HFFc6 (cell line): ENCODE measurements around the gene NCS1. TPM values are rescaled to one million over a fixed set of nuclear protein-coding genes. Genes with fewer than 3 reads are reported as not detected.

Experiments
- DNase-seq: peaks from one replicate; pipeline ENCODE4 v3.0.0-alpha.2; 2018
- H3K27ac Mint-ChIP-seq: 2 replicates; pipeline ENCODE4 v1.8.0; 2020; ENCODE audit warnings: mild to moderate bottlenecking, mixed read lengths
- H3K27me3 Mint-ChIP-seq: 2 replicates; pipeline ENCODE4 v1.8.0; 2021; ENCODE audit warnings: mild to moderate bottlenecking, moderate library complexity, mixed read lengths; ENCODE audit not compliant: insufficient read depth
- H3K36me3 Mint-ChIP-seq: 2 replicates; pipeline ENCODE4 v1.8.0; 2021; ENCODE audit warnings: low read depth, mixed read lengths
- H3K4me1 Mint-ChIP-seq: 2 replicates; pipeline ENCODE4 v1.8.0; 2020; ENCODE audit warnings: low read depth, mixed read lengths
- H3K4me3 Mint-ChIP-seq: 2 replicates; pipeline ENCODE4 v1.8.0; 2020; ENCODE audit warnings: mild to moderate bottlenecking, moderate library complexity, mixed read lengths
- H3K9me3 Mint-ChIP-seq: 2 replicates; pipeline ENCODE4 v1.8.0; 2020; ENCODE audit warnings: mild to moderate bottlenecking, mixed read lengths
- total RNA-seq, 6 experiments: library from RNA; stranded (reverse); fragmentation: NEBNext Ultra II Directional; extraction: Animal tissue kit (Norgen Biotek cat#: 25700); gene quantifications; 2 replicates in 1 of 6; 3 replicates in 5 of 6; pipeline ENCODE4 v1.2.3, GENCODE V29; 2021
- TF ChIP-seq, protein P1 (sequence below): fragments of 200-600 bp; sonication (generic); IDR thresholded peaks from 2 replicates; pipeline ENCODE4 v1.5.0; 2021; ENCODE audit warnings: antibody characterized with exemption, mild to moderate bottlenecking

NCS1 gene
- total RNA-seq, 6 experiments from 2014 or later: 96.5 to 108 (median 104) TPM

DNA sequence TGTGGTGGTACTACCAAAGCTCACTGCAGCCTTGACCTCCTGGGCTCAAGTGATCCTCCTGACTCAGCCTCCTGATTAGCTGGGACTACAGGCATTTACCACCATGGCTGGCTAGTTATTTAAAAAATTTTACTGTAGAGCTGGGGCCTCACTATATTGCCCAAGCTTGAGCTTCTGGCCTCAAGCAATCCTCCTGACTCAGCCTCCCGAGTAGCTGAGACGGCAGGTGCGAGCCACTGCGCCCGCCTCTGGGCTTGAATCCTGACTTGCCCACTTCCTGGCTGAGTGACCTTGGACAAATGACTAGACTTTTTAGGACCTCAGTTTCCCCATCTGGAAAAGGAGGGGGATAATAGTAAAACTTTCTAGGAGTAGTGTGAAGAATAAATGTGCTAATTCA is 32.1 kb downstream of the NCS1 start:
- no peaks in the 10 kb centered on the region for H3K36me3 Mint-ChIP-seq
- no peak for DNase-seq
- no peaks in the 10 kb centered on the region for H3K9me3 Mint-ChIP-seq
- TF ChIP-seq, protein P1, sequence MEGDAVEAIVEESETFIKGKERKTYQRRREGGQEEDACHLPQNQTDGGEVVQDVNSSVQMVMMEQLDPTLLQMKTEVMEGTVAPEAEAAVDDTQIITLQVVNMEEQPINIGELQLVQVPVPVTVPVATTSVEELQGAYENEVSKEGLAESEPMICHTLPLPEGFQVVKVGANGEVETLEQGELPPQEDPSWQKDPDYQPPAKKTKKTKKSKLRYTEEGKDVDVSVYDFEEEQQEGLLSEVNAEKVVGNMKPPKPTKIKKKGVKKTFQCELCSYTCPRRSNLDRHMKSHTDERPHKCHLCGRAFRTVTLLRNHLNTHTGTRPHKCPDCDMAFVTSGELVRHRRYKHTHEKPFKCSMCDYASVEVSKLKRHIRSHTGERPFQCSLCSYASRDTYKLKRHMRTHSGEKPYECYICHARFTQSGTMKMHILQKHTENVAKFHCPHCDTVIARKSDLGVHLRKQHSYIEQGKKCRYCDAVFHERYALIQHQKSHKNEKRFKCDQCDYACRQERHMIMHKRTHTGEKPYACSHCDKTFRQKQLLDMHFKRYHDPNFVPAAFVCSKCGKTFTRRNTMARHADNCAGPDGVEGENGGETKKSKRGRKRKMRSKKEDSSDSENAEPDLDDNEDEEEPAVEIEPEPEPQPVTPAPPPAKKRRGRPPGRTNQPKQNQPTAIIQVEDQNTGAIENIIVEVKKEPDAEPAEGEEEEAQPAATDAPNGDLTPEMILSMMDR: no peak
- no peak overlapping the region for H3K27ac Mint-ChIP-seq
- H3K27me3 Mint-ChIP-seq: peaks cover 4% of the 10 kb centered on the region
- peaks cover 8% of the 10 kb centered on the region for H3K4me1 Mint-ChIP-seq
- no peak overlapping the region for H3K4me3 Mint-ChIP-seq

DNA sequence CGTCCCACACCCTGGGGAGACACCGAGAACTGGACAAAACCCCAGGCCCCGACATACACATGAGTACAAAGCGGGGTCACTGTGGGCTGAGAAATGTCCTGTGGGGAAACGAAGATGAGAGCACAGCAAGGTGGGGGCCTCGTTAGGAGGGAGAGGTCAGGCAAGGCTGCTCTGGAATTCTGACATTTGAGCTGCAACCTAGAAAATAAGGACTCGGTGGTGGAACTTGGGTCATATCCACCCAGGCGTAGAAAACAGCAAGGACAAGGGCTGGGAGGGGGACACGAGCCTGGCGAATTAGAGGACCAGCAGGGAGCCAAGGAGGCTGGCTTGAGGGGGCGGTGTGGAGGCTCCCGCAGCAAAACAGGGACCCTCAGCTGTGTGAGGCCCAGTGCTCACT is 32.8 kb downstream of the NCS1 start:
- no peak overlapping the region for H3K27ac Mint-ChIP-seq
- no peak overlapping the region for H3K4me3 Mint-ChIP-seq
- no peaks in the 10 kb centered on the region for H3K36me3 Mint-ChIP-seq
- DNase-seq: no peak
- H3K27me3 Mint-ChIP-seq: peaks cover 4% of the 10 kb centered on the region
- TF ChIP-seq, protein P1: no peak
- no peaks in the 10 kb centered on the region for H3K9me3 Mint-ChIP-seq
- H3K4me1 Mint-ChIP-seq: peaks cover 2% of the 10 kb centered on the region

DNA sequence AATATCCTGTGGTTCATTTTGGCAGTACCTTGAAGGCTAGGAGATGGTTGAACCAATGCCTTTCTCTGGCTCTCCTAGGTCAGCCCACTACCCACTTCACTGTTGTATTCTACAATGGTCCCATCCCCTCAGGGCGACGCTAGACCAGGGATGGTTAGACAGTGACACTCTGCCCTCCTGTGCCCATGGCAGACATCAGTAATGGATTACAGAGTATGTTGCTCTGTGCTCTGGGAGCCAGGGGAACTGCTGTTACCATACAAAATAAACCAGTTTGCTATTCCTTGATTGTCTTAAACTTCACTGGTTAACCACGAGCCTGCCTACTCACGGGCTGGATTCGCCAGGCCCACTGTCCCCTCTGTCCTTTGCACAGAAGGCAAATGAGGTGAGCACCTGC is 33.7 kb downstream of the NCS1 start:
- H3K4me3 Mint-ChIP-seq: no peak overlapping the region

DNA sequence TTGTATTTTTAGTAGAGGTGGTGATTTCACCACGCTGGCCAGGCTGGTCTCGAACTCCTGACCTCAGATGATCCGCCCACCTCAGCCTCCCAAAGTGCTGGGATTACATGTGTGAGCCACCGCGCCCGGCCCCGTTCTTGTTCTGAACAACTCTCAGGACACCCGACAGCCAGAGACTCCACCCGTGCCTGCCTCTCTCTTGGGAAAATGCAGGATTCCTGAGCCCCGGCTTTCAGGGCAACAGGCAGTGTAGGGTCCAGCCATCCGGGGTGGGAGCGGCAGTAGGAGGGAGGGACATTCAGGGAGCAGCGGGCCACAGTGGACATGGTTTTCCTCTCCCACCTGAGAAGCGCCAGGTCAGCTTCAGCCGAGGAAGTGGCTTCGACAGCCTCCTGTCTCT is 34.4 kb downstream of the NCS1 start:
- TF ChIP-seq, protein P1: no peak
- Mint-ChIP-seq H3K4me3 (no peak overlapping the region), H3K36me3 (no peaks in the 10 kb centered on the region), H3K27ac (no peak overlapping the region), H3K27me3 (peaks cover 2% of the 10 kb centered on the region; the same call in 1 of the 2 replicates), H3K4me1 (no peaks in the 10 kb centered on the region), H3K9me3 (no peaks in the 10 kb centered on the region)
- no peak for DNase-seq

More for the DNA sequence above, 33.7 kb downstream of the NCS1 start:
- Mint-ChIP-seq H3K27ac (no peak overlapping the region), H3K9me3 (no peaks in the 10 kb centered on the region), H3K36me3 (no peaks in the 10 kb centered on the region), H3K4me1 (no peaks in the 10 kb centered on the region), H3K27me3 (peaks cover 4% of the 10 kb centered on the region)
- TF ChIP-seq, protein P1: no peak
- no peak for DNase-seq

DNA sequence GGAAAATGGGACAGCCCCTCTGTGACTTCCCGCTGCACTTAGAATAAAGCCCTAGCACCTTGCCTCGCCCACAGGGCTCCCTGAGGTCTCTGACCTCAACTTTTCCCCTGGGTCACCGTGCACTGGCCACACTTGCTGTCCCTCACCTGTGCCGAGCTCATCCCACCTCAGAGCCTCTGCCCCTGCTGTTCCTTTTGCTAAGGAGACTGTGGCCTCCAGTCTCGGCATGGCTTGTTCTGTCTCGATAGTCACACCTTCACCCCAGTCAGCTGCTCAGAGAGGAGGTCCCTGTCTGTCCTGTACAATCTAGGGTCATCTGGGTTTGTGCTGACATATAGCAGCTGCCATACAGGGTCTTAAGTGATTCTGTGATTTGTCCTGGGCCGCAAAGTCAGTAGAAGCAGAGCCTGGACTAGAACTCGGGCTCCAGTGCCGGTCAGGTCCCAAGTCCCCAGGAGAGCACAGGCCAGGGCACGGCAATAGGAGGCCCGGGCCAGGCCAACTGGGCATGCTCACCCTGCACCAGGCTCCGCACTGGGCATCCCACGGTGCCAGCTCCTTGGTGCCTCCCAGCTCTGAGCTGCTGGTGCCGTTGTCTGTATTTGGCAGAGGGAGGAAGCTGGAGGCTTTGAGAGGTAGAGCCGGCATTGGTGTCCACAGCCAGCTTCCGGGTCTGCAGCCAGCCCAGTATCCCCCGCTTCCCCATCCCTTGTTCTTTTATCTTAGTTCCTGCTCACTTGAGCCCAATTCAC is 35.2 kb downstream of the NCS1 start:
- TF ChIP-seq, protein P1: no peak
- Mint-ChIP-seq H3K4me3 (no peak overlapping the region), H3K27me3 (peaks cover 2% of the 10 kb centered on the region; the same call in 1 of the 2 replicates), H3K9me3 (no peaks in the 10 kb centered on the region), H3K4me1 (no peaks in the 10 kb centered on the region), H3K36me3 (no peaks in the 10 kb centered on the region), H3K27ac (no peak overlapping the region)
- no peak for DNase-seq
